ENCODE data around the gene CAMK1D.

- TF ChIP-seq ZFP3 (CRISPR knock-in tag; IDR thresholded peaks at IDR 0.05), result no peak
- TF ChIP-seq OSR1 (CRISPR knock-in tag; IDR thresholded peaks at IDR 0.05), result no peak
- no peak for TF ChIP-seq RARB (CRISPR knock-in tag; IDR thresholded peaks at IDR 0.05)
- TF ChIP-seq PPARA (CRISPR knock-in tag; IDR thresholded peaks at IDR 0.05; ENCODE audit: borderline replicate concordance), result no peak
- TF ChIP-seq PATZ1 (CRISPR knock-in tag; IDR thresholded peaks at IDR 0.05; ENCODE audit: borderline replicate concordance), result no peak
- no peak for TF ChIP-seq BACH2 (CRISPR knock-in tag; IDR thresholded peaks at IDR 0.05; ENCODE audit: borderline replicate concordance)
- TF ChIP-seq ARNTL (CRISPR knock-in tag; IDR thresholded peaks at IDR 0.05; ENCODE audit: borderline replicate concordance, low read depth), result no peak
- no peak for TF ChIP-seq CREB5 (CRISPR knock-in tag; IDR thresholded peaks at IDR 0.05; ENCODE audit: low read depth)
- TF ChIP-seq ZNF70 (CRISPR knock-in tag; IDR thresholded peaks at IDR 0.05), result no peak
- TF ChIP-seq CSRNP3 (CRISPR knock-in tag; IDR thresholded peaks at IDR 0.05), result no peak
- TF ChIP-seq ESRRG (CRISPR knock-in tag; IDR thresholded peaks at IDR 0.05), result no peak
Observed at GRCh38 chr10:12643279-12643678, 293.9 kb downstream of the CAMK1D start.

Data from SK-N-SH treated with all-trans-retinoic acid at 6 μM for 48 hours (cell line).